H1 (cell line): ENCODE measurements around the gene MRPL55.

Experiments
- CREB1 ChIP-seq: IDR thresholded peaks from 2 replicates; pipeline ENCODE4 v1.6.1; 2012; ENCODE audit warnings: inconsistent platforms
- CTCF ChIP-seq, 3 experiments: IDR thresholded peaks; 1 replicate in 2 of 3; 2 replicates in 1 of 3; pipeline versions ENCODE4 v1.5.1 to v1.6.1; 2011; ENCODE audit warnings: low read length in 3 of 3, mild to moderate bottlenecking in 3 of 3, inconsistent platforms in 2 of 3, low read depth in 1 of 3, moderate library complexity in 1 of 3; ENCODE audit not compliant: insufficient read depth in 1 of 3; ENCODE audit errors: control extremely low read depth in 1 of 3
- EP300 ChIP-seq, 2 experiments: IDR thresholded peaks; 1 replicate in 1 of 2; 2 replicates in 1 of 2; pipeline ENCODE4 v1.6.1; 2011 to 2012; ENCODE audit warnings: low read depth in 2 of 2, low read length in 2 of 2, mild to moderate bottlenecking in 2 of 2, borderline replicate concordance in 1 of 2, inconsistent platforms in 1 of 2, moderate library complexity in 1 of 2
- GTF2F1 ChIP-seq: IDR thresholded peaks from 2 replicates; pipeline ENCODE4 v1.6.1; 2012; ENCODE audit warnings: low read depth, low read length, improper control_type of control experiment, borderline replicate concordance
- JUN ChIP-seq: IDR thresholded peaks from 2 replicates; pipeline ENCODE4 v1.6.1; 2011; ENCODE audit warnings: low read depth, mild to moderate bottlenecking, improper control_type of control experiment, low read length
- JUND ChIP-seq: IDR thresholded peaks from 2 replicates; pipeline ENCODE4 v1.6.1; 2011; ENCODE audit warnings: mild to moderate bottlenecking, improper control_type of control experiment, low read length
- MAX ChIP-seq: IDR thresholded peaks from 2 replicates; pipeline ENCODE4 v1.6.1; 2012; ENCODE audit warnings: inconsistent platforms
- POLR2A ChIP-seq, 2 experiments: IDR thresholded peaks; 1 replicate in 1 of 2; 2 replicates in 1 of 2; pipeline ENCODE4 v1.6.1; 2011; ENCODE audit warnings: low read depth in 2 of 2, low read length in 2 of 2, mild to moderate bottlenecking in 2 of 2; ENCODE audit errors: control extremely low read depth in 1 of 2
- POLR2AphosphoS5 ChIP-seq: IDR thresholded peaks from 2 replicates; pipeline ENCODE4 v1.6.1; 2011; ENCODE audit warnings: low read depth, low read length
- RFX5 ChIP-seq: IDR thresholded peaks from 2 replicates; pipeline ENCODE4 v1.6.1; 2011; ENCODE audit warnings: low read depth, low read length, improper control_type of control experiment, borderline replicate concordance
- TBP ChIP-seq: IDR thresholded peaks from 2 replicates; pipeline ENCODE4 v1.6.1; 2011; ENCODE audit warnings: low read depth, low read length, improper control_type of control experiment

GRCh38 chr1:228084797-228085196, 24.3 kb downstream of the MRPL55 start:
- TF ChIP-seq JUN (no peak), EP300 (IDR thresholded peaks at IDR 0.05; ENCODE audit: borderline replicate concordance in 1 of 2, low read depth in 2 of 2, low read length in 2 of 2) (no peak), TBP (no peak), CTCF (IDR thresholded peaks at IDR 0.05; ENCODE audit: control extremely low read depth in 1 of 3, insufficient read depth in 1 of 3, low read depth in 1 of 3, low read length in 3 of 3) (no peak), POLR2AphosphoS5 (no peak), POLR2A (IDR thresholded peaks at IDR 0.05; ENCODE audit: control extremely low read depth in 1 of 2, low read depth in 2 of 2, low read length in 2 of 2) (no peak), MAX (no peak), GTF2F1 (no peak), CREB1 (no peak), RFX5 (no peak), JUND (no peak)
